ENCODE measurements around the gene TNFRSF8.
"Not testable (repeated sequence)": the region's sequence is repeated elsewhere in the genome, so short reads cannot be mapped to it uniquely, and the experiment has no call there.

Gene TNFRSF8

GRCh38 chr1:12038356-12039163 lies 24.5 kb upstream of the TNFRSF8 start:
- Histone ChIP-seq H3K9ac (ENCODE audit: low read depth in 1 of 2, low read length in 2 of 2) (no peak overlapping the region), H3K9me3 (ENCODE audit: control insufficient read depth in 2 of 2, low read length in 2 of 2) (no peaks in the 10 kb centered on the region), H3K4me1 (ENCODE audit: control insufficient read depth in 2 of 2, insufficient read depth in 2 of 2, low read length in 2 of 2) (no peaks in the 10 kb centered on the region), H3K27ac (ENCODE audit: low read depth in 2 of 2, low read length in 2 of 2) (no peak overlapping the region), H3K4me3 (ENCODE audit: low read length in 2 of 2) (no peak overlapping the region), H3K36me3 (ENCODE audit: control insufficient read depth in 2 of 2, insufficient read depth in 2 of 2, low read length in 2 of 2) (no peaks in the 10 kb centered on the region), H3K27me3 (ENCODE audit: control insufficient read depth in 2 of 2, insufficient read depth in 2 of 2, low read length in 2 of 2) (no peaks in the 10 kb centered on the region)

GRCh38 chr1:12039164-12039525 lies 24.0 kb upstream of the TNFRSF8 start:
- H3K9ac ChIP-seq (ENCODE audit: low read depth in 1 of 2, low read length in 2 of 2) = no peak overlapping the region
- no peaks in the 10 kb centered on the region for H3K36me3 ChIP-seq (ENCODE audit: control insufficient read depth in 2 of 2, insufficient read depth in 2 of 2, low read length in 2 of 2)
- H3K4me1 ChIP-seq (ENCODE audit: control insufficient read depth in 2 of 2, insufficient read depth in 2 of 2, low read length in 2 of 2) = no peaks in the 10 kb centered on the region
- no peak overlapping the region for H3K4me3 ChIP-seq (ENCODE audit: low read length in 2 of 2)
- H3K27ac ChIP-seq (ENCODE audit: low read depth in 2 of 2, low read length in 2 of 2) = no peak overlapping the region
- no peaks in the 10 kb centered on the region for H3K27me3 ChIP-seq (ENCODE audit: control insufficient read depth in 2 of 2, insufficient read depth in 2 of 2, low read length in 2 of 2)
- no peaks in the 10 kb centered on the region for H3K9me3 ChIP-seq (ENCODE audit: control insufficient read depth in 2 of 2, low read length in 2 of 2)

GRCh38 chr1:12039824-12040456 lies 23.2 kb upstream of the TNFRSF8 start:
- H3K36me3 ChIP-seq (ENCODE audit: control insufficient read depth in 2 of 2, insufficient read depth in 2 of 2, low read length in 2 of 2); H3K4me1 ChIP-seq (ENCODE audit: control insufficient read depth in 2 of 2, insufficient read depth in 2 of 2, low read length in 2 of 2); H3K27me3 ChIP-seq (ENCODE audit: control insufficient read depth in 2 of 2, insufficient read depth in 2 of 2, low read length in 2 of 2); H3K9ac ChIP-seq (ENCODE audit: low read depth in 1 of 2, low read length in 2 of 2); H3K4me3 ChIP-seq (ENCODE audit: low read length in 2 of 2); H3K9me3 ChIP-seq (ENCODE audit: control insufficient read depth in 2 of 2, low read length in 2 of 2); H3K27ac ChIP-seq (ENCODE audit: low read depth in 2 of 2, low read length in 2 of 2): not testable (repeated sequence)

DNA sequence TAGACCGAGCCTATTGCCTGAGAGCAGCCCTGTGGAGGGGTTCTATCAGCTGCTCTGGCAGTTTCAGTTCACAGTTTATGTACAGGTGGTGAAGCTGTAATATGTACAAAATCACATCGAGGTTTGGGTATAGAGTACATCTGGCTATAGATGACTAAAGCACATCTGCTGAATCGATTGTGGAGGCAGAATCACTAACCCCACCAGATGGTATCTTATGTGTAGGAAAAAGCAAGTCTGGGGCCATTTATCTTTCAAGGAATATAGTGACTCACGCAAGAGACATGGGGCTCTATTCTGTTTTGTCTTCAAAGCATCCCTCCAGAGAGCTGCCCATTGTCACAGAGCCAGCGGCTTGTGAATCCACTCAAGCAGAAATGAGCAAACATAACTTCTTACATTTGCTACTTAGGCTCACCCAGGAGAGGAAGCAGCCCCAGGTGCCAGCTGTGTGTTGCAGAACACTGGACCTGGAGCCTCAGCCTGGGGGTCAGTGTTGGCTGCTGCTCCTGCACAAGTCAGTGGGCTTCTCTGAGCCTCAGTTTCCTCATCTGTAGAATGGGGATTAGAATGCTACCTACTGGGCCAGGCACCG lies 22.5 kb upstream of the TNFRSF8 start:
- H3K36me3 ChIP-seq (ENCODE audit: control insufficient read depth in 2 of 2, insufficient read depth in 2 of 2, low read length in 2 of 2) = no peaks in the 10 kb centered on the region
- no peaks in the 10 kb centered on the region for H3K4me1 ChIP-seq (ENCODE audit: control insufficient read depth in 2 of 2, insufficient read depth in 2 of 2, low read length in 2 of 2)
- no peaks in the 10 kb centered on the region for H3K27me3 ChIP-seq (ENCODE audit: control insufficient read depth in 2 of 2, insufficient read depth in 2 of 2, low read length in 2 of 2)
- H3K4me3 ChIP-seq (ENCODE audit: low read length in 2 of 2) = no peak overlapping the region
- H3K27ac ChIP-seq (ENCODE audit: low read depth in 2 of 2, low read length in 2 of 2) = no peak overlapping the region
- no peak overlapping the region for H3K9ac ChIP-seq (ENCODE audit: low read depth in 1 of 2, low read length in 2 of 2)
- H3K9me3 ChIP-seq (ENCODE audit: control insufficient read depth in 2 of 2, low read length in 2 of 2) = no peaks in the 10 kb centered on the region

GRCh38 chr1:12044187-12044877 lies 18.8 kb upstream of the TNFRSF8 start:
- not testable (repeated sequence) for H3K9ac ChIP-seq (ENCODE audit: low read depth in 1 of 2, low read length in 2 of 2); H3K27ac ChIP-seq (ENCODE audit: low read depth in 2 of 2, low read length in 2 of 2); H3K4me3 ChIP-seq (ENCODE audit: low read length in 2 of 2); H3K4me1 ChIP-seq (ENCODE audit: control insufficient read depth in 2 of 2, insufficient read depth in 2 of 2, low read length in 2 of 2); H3K27me3 ChIP-seq (ENCODE audit: control insufficient read depth in 2 of 2, insufficient read depth in 2 of 2, low read length in 2 of 2); H3K9me3 ChIP-seq (ENCODE audit: control insufficient read depth in 2 of 2, low read length in 2 of 2); H3K36me3 ChIP-seq (ENCODE audit: control insufficient read depth in 2 of 2, insufficient read depth in 2 of 2, low read length in 2 of 2)

GRCh38 chr1:12046749-12047119 lies 16.4 kb upstream of the TNFRSF8 start:
- Histone ChIP-seq H3K9me3 (ENCODE audit: control insufficient read depth in 2 of 2, low read length in 2 of 2) (no peaks in the 10 kb centered on the region), H3K27me3 (ENCODE audit: control insufficient read depth in 2 of 2, insufficient read depth in 2 of 2, low read length in 2 of 2) (peaks cover 0 to 2% of the 10 kb centered on the region in 2 donors), H3K27ac (ENCODE audit: low read depth in 2 of 2, low read length in 2 of 2) (no peak overlapping the region), H3K9ac (ENCODE audit: low read depth in 1 of 2, low read length in 2 of 2) (no peak overlapping the region), H3K36me3 (ENCODE audit: control insufficient read depth in 2 of 2, insufficient read depth in 2 of 2, low read length in 2 of 2) (no peaks in the 10 kb centered on the region), H3K4me1 (ENCODE audit: control insufficient read depth in 2 of 2, insufficient read depth in 2 of 2, low read length in 2 of 2) (no peaks in the 10 kb centered on the region), H3K4me3 (ENCODE audit: low read length in 2 of 2) (peak overlapping the region in 1 of 2 donors; percentile 22)

DNA sequence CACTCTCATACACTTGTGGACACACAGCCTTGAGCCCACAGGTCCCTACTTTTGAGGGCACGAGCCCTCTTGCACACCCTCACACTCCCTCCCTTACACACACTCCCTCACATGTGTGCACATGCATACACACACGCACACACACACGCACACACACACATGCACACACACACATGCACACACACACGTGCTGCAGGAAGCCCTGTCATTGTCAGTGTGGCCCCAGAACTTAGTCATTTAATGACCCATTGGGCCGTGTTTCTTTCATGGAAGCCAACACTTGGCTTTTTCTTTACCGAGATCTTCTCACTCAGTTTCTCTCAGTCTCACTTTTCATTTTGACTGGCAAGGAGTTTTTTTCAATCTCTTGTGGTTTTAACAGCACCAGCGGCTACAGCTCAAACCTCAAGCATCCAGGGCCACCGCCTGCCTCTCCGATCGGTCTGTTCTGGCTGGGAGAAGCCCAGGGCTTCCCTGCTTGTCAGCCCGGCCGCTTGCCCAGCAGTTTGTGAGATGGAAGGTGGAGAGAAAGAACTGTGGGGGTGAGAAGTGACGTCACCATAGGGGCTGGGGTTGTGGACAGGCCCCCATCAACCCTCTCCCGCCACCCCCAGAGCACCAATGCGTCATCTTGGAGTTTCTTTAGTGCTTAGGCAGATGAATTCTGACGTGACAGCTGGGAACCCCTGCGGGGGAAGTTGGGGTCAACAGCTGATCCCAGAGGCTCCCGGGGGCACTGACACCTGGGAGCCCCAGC lies 15.8 kb upstream of the TNFRSF8 start:
- H3K27me3 ChIP-seq (ENCODE audit: control insufficient read depth in 2 of 2, insufficient read depth in 2 of 2, low read length in 2 of 2) = peaks cover 0 to 2% of the 10 kb centered on the region in 2 donors
- no peak overlapping the region for H3K27ac ChIP-seq (ENCODE audit: low read depth in 2 of 2, low read length in 2 of 2)
- H3K4me1 ChIP-seq (ENCODE audit: control insufficient read depth in 2 of 2, insufficient read depth in 2 of 2, low read length in 2 of 2) = peaks cover 0 to 2% of the 10 kb centered on the region in 2 donors
- no peaks in the 10 kb centered on the region for H3K36me3 ChIP-seq (ENCODE audit: control insufficient read depth in 2 of 2, insufficient read depth in 2 of 2, low read length in 2 of 2)
- peak overlapping the region in 1 of 2 donors; percentile 22 for H3K4me3 ChIP-seq (ENCODE audit: low read length in 2 of 2)
- no peaks in the 10 kb centered on the region for H3K9me3 ChIP-seq (ENCODE audit: control insufficient read depth in 2 of 2, low read length in 2 of 2)
- no peak overlapping the region for H3K9ac ChIP-seq (ENCODE audit: low read depth in 1 of 2, low read length in 2 of 2)

GRCh38 chr1:12048372-12048771 lies 14.7 kb upstream of the TNFRSF8 start:
- no peaks in the 10 kb centered on the region for H3K9me3 ChIP-seq (ENCODE audit: control insufficient read depth in 2 of 2, low read length in 2 of 2)
- no peak overlapping the region for H3K4me3 ChIP-seq (ENCODE audit: low read length in 2 of 2)
- peaks cover 0 to 2% of the 10 kb centered on the region in 2 donors for H3K27me3 ChIP-seq (ENCODE audit: control insufficient read depth in 2 of 2, insufficient read depth in 2 of 2, low read length in 2 of 2)
- H3K27ac ChIP-seq (ENCODE audit: low read depth in 2 of 2, low read length in 2 of 2) = no peak overlapping the region
- H3K36me3 ChIP-seq (ENCODE audit: control insufficient read depth in 2 of 2, insufficient read depth in 2 of 2, low read length in 2 of 2) = no peaks in the 10 kb centered on the region
- no peak overlapping the region for H3K9ac ChIP-seq (ENCODE audit: low read depth in 1 of 2, low read length in 2 of 2)
- H3K4me1 ChIP-seq (ENCODE audit: control insufficient read depth in 2 of 2, insufficient read depth in 2 of 2, low read length in 2 of 2) = peaks cover 0 to 3% of the 10 kb centered on the region in 2 donors

DNA sequence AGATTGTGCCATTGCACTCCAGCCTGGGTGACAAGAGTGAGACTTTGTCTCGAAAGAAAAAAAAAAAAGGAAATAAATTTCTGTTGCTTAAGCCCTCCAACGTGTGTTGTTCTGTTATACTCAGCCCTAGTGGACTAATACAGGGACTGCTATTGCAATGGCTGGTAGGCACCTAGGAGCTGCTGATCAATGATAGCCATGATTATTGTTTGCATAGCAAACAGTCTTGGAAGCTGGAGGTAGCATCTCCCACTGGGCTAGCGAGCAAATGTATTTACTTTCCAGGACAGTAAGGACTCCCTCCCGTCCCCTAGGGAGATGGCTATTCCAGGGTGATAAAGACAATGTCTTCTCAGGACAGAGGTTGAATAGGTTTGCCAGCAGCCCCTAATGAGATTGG lies 13.5 kb upstream of the TNFRSF8 start:
- H3K9me3 ChIP-seq (ENCODE audit: control insufficient read depth in 2 of 2, low read length in 2 of 2) = no peaks in the 10 kb centered on the region
- H3K36me3 ChIP-seq (ENCODE audit: control insufficient read depth in 2 of 2, insufficient read depth in 2 of 2, low read length in 2 of 2) = no peaks in the 10 kb centered on the region
- peaks cover 0 to 2% of the 10 kb centered on the region in 2 donors for H3K27me3 ChIP-seq (ENCODE audit: control insufficient read depth in 2 of 2, insufficient read depth in 2 of 2, low read length in 2 of 2)
- H3K9ac ChIP-seq (ENCODE audit: low read depth in 1 of 2, low read length in 2 of 2) = no peak overlapping the region
- H3K4me3 ChIP-seq (ENCODE audit: low read length in 2 of 2) = no peak overlapping the region
- peaks cover 0 to 3% of the 10 kb centered on the region in 2 donors for H3K4me1 ChIP-seq (ENCODE audit: control insufficient read depth in 2 of 2, insufficient read depth in 2 of 2, low read length in 2 of 2)
- H3K27ac ChIP-seq (ENCODE audit: low read depth in 2 of 2, low read length in 2 of 2) = no peak overlapping the region

Data from mucosa of rectum (tissue), 2 donors.